GM04503 (cell line): ENCODE results near the gene OSBPL10.
"Not testable (repeated sequence)": the region's sequence is repeated elsewhere in the genome, so short reads cannot be mapped to it uniquely, and the experiment has no call there.

Experiments used
- DNase-seq: peaks from one replicate; pipeline ENCODE4 v3.0.0-alpha.2; 2012; ENCODE audit warnings: low read depth

OSBPL10 gene

DNA sequence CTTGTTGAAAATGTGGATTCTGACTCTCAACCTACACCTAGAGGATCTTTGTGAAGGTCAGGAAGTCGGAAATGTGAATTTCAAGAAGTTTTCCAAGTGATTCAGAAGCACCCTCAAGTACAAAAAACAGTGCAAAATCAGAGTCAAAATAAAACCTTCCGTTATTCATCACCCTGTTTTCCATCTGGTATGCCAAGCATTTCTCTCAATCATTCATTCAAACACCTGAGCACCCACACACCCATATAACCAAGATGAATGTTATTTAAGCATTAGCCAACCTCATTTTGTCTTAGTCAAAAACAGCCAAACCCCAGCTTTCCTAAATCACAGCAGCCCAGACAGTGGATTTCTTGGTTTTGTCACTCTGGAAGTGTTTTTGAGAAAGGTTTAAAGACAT is 91.1 kb downstream of the OSBPL10 start:
- no peak for DNase-seq

DNA sequence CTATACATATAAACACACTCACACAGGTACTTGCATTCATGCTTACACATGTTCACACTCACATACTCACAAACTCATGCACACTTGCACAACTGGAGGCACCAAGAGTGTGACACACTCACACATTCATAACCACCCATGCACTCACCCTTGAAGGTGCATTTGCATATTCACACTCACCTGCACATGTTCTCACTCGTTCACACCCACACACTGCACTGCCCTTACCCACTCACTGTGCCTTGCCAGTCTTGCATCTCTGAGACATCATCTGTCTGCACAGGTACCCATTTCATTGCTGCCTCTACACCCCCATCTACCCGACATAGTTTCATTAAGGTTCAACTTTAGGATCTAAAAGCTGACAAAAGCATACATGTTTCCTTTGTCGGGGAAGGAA is 95.8 kb downstream of the OSBPL10 start:
- DNase-seq, result no peak

DNA sequence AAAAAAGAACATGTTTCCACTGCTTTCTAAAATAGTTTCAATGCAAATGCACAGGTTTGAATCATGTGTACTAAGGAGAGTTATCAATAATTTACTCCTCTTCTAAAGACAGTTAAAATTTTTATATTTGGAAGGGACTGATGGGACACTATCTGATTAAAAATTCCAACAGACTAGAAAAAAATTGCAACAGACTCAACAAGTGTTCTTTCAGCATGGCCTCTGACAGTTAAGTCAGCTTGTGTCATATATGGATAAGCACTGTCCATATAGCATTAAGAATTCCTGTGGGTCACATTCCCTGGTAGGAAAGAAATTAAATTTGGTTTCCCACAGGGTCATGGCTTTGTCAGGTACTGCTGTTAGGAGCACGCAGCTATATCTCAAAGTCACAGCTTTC is 96.8 kb downstream of the OSBPL10 start:
- no peak for DNase-seq

DNA sequence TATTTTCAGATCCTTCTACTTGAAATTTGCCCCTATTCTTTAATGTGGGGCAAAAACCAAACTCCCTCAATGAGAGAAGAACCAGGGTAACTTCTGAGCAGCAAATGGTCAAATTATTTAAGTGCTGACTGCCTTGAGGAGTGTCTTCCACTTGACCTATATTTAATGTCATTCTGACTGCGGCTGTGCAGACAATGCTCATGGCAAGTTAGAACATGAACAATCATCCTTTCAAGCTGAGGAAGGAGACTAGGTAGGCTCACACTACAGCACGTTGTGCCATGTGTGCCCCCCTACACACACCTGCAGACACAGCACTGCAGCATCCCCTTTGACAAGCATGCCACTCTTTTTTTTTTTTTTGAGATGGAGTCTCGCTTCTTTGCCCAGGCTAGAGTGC is 98.2 kb downstream of the OSBPL10 start:
- no peak for DNase-seq

DNA sequence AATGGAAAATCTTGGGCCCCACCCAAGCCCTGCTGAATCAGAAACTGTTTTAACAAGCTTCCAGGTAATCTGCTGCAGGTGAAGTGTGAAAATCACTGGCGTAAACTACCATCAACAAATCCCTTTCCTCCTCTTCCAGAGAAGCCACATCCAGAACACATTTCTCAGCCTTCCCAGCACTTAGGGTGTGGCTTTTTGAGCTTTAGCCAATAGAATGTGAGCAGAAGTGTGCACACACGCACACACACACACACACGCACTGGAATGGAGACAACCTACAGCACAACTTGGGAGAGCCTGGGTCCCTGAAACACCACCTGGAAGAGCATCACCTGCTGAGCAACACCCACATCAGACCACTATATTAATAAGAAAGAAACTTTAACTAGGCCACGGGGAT is 98.6 kb downstream of the OSBPL10 start:
- DNase-seq, result no peak

DNA sequence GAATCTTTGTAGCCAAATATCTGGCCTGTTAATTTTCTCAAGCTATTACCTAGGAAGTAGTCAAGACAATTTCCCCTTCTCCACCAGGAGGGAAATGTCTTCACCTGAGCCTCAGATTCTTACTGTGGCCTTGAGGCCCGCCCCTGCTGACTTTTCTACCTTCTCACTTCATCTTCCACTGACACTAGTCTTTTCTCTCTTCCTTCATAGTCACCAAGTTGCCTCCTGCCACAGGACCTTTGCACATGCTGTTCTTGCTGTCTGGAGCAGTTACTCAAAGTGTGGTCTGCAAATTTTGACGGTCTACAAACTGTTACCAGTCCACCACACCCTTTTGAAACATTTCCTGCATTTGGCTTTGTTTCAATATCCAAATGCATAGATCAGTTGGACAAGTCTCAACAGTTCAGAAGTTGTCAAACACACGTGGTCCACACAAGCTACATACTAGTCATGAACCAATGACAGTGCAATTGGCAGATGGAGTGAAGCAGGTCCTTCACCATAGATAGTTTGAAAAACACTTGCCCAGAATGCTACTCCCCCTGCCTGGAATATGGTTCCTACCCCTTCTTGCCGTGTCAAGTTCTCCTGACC is 100.5 kb downstream of the OSBPL10 start:
- DNase-seq, result no peak

DNA sequence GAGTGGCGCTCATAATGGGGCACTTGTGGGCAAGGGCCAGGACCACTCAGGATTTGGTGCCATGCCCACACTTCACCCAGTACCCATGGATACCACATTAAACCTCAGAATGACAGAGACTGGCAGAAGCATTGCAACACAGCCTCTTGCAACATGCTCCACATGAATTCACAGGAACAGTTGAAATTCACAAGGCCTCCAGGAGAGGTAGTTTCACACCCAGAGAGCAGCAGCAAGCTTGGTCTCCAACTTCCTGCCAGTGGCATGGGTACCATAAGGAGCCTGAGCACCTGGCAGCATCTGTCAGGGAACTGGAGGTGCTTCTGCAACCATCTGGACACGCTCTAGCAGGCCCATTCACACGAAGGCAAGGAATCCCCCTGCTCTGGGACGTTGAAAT is 101.0 kb downstream of the OSBPL10 start:
- DNase-seq, result no peak

DNA sequence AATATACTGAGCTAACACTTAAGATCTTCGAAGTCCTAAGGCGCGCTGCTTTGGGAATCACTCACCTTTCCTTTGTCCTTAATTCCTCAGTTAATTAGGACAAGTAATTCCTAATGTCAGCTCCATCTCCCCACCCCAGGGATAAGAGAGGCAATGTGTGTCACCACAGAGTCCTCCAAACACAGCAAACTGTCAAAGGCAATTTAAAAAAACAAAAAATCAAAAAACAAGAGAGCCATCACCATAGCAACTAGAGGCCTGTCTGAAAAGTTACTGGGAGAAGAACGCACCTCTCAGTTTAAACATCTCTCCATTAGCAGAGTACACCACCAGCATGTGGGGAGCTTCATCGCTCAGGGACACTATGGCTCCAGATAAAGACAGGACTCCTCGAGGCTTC is 101.7 kb downstream of the OSBPL10 start:
- no peak for DNase-seq

DNA sequence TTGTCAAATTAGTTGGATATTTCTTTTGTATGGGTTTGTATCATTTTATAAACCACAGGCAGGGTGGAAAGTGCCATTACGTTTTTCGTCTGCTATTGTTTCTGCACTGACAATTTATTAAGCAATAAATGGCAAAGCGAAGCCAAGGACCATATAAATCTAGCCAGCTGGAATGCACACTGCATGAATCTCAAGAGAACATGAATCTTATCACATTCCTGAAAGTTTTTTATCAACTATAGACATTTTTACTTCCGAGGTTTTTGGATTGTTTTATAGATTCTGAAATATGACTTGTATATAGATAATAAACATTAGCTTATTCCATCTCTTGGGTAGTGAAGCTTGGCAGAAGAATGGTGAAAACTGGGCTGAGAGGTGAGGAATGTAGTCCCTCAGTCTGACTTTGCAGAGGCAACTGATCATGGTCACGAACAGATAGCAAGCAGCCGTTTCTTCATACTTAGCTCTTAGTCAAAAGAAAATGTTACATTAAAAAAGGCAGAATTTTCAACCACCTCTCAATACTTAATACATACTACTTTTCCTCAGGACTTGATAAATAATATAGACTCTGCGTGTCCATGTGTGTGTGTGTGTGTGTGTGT is 102.7 kb downstream of the OSBPL10 start:
- peak; percentile 58 for DNase-seq

DNA sequence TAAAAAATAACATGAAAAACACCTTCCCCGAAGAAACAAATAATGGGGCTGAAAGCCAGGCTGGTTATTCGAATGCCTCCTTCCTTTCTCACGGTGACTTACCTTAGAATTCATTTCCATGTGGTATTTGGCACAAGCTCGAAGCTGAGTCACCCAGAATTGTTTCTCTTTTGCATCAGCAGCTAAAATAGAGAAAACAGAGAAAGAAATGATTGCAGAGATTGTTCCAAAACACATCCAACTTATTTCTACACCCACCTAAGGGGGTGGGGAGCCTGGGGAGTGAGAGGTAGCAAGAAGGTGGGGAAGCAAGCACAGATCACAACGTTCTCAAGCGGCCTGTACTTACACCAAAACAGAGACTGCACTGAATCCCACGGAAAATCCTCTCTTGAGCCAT is 104.7 kb downstream of the OSBPL10 start:
- no peak for DNase-seq

DNA sequence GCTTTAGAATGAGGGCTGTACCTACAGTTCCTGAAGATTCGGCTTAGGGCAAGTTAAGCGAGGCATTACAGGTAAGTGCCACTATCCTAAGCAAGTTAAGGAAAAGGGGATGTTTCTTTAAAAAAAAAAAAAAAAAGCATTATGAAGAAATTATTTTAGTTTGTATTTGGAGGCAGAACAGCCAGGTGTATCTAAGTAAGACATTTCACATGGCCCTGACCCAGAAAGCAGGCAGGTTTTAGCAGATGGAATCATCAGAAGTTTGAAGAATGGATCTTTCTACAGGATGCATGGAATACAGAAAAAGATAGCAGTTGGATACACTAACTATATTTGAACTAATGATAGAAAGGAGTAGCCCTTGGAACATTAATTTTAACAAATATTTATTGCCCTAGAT is 105.6 kb downstream of the OSBPL10 start:
- DNase-seq, result no peak

DNA sequence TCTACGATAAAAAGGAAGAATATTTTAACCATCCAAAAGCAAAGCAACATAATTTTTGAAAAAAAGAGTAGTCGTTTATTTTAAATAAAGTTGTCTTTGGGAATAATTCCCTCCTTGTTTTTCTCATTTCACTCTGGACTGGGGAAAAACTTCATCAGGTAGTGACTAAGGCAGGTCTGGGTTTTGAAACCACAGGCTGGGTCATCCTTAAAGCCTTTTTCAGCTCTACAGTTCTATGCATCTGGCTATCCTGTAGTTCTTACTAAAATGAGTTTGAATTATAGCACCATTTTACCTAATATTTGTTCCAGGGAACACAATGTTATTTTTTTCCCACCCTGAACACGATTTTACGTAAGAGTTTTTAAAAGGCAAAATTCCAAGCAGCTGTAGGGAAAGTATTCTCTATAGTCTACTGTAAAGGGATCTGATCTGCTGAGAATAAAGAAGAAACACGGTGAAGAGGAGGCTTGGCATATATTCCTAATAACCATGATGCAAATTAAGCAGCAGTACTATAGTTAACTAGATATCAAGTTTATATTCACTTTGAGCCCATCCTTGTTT is 107.7 kb downstream of the OSBPL10 start:
- no peak for DNase-seq

DNA sequence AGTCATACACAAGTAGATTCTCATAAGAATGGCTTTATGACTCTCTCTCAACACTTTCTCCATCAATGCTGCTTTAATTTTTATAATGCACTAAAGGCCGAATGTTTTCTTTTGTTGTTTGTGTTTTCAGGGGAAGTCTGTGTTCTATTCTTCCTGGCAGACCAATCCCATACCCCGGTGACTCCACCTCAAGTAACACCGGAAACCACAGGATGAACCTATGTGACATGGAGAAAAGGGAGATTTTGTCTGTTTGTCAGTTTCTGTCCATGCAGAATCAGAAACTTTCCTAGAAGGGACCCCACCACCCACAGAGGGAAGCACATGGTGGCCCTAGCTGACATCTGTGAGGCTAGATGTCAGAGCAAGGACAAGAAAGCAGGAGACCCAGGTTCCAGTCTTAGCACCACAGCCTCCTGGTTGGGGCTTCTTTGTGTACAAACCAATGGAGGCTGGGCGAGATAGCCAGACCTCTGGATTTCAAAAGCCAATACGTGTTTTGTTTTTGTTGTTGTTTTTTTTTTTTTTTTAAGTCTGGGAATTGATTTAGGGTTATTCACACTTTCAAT is 109.0 kb downstream of the OSBPL10 start:
- DNase-seq, result no peak

DNA sequence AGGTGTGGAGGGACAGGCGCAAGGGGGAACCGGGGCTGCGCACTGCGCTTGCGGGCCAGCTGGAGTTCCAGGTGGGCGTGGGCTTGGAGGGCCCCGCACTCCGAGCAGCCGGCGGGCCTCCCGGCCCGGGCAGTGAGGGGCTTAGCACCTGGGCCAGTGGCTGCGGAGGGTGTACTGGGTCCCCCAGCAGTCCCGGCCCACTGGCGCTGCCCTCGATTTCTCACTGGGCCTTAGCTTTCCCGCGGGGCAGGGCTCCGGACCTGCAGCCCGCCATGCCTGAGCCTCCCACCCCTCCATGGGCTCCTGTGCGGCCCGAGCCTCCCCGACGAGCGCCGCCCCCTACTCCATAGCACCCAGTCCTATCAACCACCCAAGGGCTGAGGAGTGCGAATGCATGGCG is 111.0 kb downstream of the OSBPL10 start:
- not testable (repeated sequence) for DNase-seq

DNA sequence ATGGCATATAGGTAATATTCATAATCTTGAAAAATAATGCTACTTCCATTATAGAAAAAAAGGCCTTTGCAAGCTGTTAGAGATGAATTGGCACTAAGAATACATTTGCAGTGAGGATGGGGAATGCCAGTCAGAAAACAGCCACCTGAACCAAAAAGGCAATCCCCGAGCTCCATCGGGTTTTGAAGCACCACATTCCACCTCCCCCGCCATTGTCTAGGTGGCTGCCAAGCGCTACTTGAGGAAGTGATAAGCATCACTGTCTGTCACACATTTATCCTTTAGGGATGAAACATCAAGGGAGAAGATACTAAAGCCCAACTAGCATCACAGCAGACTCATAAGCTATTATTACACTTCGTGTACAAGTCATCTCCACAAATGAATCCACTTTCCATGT is 112.8 kb downstream of the OSBPL10 start:
- DNase-seq, result no peak

DNA sequence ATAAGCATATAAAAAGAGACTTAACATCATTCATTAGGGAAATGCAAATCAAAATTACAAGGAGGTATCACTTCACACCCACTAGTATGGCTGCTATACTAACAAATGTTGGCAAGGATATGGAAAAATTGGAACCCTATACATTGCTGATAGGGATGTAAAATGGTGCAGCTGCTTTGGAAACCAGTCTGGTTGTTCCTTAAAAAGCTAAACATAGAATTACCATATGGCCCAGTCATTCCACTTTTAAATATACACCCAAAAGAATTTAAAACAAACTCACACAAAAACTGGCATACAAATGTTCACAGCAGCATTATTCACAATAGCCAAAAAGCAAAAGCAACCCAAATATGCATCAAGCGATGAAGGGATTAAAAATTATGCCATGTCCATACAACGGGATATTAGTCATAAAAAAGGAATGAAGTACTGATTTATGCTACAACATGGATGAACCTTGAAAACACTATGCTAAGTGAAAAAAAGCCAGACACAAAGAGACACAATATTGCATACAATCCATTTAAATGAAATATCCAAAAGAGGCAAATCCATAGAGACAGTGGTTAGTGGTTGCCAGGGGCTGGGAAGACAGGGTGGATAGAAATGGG is 118.3 kb downstream of the OSBPL10 start:
- DNase-seq, result no peak

DNA sequence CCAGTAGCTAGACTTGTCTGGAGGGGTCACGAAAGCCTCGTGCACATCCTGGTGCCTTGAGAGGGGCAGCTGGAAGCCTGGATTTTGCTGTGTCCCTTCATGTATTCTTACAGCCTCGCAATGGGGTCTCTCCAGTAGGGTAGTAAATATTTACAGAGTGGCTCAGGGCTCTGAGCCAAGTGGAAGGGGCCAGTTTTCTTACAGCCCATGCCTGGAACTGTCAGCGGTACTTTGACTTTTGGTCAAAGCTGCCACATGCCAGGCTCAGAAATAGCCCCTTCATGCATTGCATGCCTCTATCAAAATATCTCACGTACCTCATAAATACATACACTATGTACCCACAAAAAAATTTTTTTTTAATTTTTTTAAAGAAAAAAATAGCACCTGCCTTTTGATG is 119.2 kb downstream of the OSBPL10 start:
- DNase-seq, result no peak

DNA sequence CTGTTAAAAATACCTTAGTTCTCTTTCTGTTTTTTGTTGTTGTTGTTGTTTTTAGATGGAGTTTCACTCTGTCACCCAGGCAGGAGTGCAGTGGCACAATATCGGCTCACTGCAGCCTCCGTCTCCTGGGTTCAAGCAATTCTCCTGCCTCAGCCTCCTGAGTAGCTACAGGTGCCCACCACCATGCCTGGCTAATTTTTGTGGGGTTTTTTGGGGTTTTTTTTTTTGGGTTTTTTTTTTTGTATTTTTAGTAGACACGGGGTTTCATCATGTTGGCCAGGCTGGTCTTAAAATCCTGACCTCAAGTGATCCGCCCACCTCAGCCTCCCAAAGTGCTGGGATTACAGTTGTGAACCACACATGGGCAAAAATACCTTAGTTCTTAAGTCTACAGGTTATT is 120.4 kb downstream of the OSBPL10 start:
- DNase-seq, result not testable (repeated sequence)

DNA sequence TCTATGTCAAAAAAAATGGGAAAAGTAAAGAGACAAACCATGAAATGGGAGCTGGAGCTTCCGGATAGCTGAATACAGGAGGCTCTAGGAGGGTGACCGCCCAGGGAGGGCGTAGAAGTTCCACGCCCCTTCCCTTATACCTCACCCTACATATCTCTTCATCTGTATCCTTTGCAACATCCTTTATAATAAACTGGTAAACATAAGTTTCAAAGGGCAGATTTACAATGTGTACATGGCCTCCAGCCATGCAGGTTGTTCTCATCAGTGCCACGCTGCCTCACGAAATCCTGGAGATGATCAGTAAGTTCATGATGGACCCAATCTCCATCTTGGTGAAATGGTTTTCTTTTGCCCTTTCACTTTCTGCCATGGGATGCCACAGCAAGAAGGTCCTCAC is 121.8 kb downstream of the OSBPL10 start:
- DNase-seq, result no peak

DNA sequence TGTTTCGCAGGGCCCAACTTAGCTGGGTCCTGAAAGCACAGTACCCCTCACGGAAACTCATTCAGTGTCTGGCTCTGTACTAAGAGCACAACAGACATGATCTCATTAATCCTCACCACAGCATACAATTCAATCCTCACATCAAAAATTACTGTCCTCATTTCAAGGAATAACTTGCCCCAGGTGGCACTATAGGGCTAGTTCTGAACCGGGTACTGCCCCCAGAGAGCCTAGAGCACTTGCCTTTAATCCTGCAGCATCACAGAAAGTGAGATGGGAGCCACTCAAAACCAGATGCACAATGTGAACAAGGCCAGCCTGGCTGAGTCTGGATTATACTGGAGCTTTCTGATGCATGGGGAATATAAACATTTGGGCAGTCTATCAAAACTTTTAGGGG is 122.6 kb downstream of the OSBPL10 start:
- no peak for DNase-seq

DNA sequence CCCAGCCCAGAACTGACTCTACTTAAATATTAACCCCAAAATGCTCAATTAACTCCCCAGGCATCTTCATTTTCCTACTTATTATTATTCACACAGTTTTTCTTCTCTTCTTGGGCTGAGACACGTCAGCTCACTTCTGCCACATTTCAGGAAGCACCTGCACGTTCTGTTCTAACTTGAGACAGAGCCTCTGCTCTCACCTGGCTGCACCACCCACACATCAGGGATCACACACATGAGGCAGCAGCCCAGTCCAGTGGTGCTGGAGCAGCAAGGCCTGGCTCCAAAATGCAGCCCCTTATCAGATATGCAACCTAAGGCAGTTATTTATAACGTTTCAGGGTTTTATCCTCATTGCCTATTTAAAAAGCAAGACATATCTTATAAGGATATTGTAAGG is 127.5 kb downstream of the OSBPL10 start:
- DNase-seq, result no peak

DNA sequence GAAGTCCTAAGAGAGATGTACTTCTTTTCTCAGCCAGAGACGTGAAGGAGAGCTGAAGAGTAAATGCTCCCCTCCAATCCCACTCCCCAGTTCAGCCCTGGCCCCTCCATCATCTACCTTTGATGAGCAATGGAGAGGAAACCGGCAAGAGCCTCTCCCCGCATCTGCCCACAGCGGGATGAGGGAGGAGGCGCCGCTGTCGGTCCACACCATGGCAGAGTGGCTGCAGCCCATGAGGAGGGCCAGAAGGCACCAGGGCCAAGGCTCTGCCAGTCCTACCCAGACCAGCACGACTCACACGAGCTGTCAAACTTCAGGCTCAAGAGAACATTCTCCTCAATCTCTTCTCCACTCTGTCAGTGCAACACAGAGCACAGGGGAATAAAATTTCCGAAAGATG is 129.8 kb downstream of the OSBPL10 start:
- no peak for DNase-seq

DNA sequence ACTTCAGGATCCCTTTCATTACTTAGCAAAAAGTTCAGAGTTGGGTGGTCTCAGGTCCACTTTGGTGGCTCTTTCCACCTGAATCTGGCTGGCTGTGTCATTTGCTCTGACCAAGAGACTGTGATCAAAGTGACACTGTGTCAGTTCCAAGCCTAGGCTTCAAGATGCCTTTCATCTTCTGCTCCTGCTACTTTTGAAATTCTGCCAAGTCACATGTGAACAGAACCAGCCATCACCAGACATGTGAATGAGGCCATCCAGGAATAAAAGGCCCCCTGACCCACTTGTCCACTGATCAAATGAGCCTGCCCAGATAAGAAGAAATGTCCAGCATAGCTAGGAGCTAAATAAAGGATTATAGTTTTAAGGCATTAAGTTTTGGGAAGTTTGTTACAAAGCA is 132.2 kb downstream of the OSBPL10 start:
- DNase-seq, result no peak
